ENCODE results near the gene DHX36.

Gene DHX36

GRCh38 chr3:154241496-154241895 lies 82.8 kb downstream of the DHX36 start:
- no peak for TF ChIP-seq CTCF (IDR thresholded peaks at IDR 0.05)

GRCh38 chr3:154240235-154240634 lies 84.1 kb downstream of the DHX36 start:
- no peak for TF ChIP-seq CTCF (IDR thresholded peaks at IDR 0.05)

DNA sequence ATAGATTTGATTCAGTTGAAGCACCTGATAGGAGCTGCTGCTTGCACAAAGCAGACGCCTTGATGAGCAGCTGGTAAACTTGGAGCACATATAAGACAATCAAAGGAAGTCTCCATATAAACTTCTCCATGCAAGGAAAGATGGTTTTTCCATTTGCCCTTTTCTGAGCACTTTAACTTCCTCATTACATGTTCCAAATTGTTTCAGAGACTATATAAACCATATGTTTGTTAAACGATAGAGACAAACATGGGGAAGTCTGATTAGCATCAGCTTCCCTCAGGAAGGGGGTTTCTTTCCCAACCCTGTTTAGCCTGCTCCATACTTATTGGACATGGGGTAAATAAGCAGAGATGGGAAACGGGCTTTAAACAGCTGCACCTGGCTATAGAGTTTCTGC lies 88.0 kb downstream of the DHX36 start:
- TF ChIP-seq CTCF (IDR thresholded peaks at IDR 0.05) = no peak

DNA sequence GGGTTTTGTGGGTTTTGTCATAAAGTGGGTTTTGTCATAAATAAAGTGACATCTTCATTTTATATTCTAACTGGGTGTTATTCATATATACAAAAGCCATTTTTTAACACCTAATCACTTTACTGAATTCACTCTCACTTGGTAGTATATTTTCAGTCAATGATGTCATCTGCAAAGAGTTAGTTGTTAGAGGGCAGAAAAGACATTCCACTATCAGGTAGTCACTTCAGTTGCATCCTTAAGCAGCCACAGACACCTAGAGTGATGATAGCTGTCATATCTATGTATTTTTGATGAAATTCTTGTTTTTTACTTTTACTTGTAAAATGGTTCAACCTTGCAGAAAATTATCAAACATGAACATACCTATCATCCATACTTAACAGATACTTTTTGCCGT lies 89.0 kb downstream of the DHX36 start:
- TF ChIP-seq CTCF (IDR thresholded peaks at IDR 0.05) = no peak

- no peak for TF ChIP-seq CTCF (IDR thresholded peaks at IDR 0.05)
These were observed 95.1 kb downstream of the DHX36 start for GRCh38 chr3:154229217-154229590.

GRCh38 chr3:154228561-154229216 lies 95.6 kb downstream of the DHX36 start:
- TF ChIP-seq CTCF (IDR thresholded peaks at IDR 0.05) = no peak

DNA sequence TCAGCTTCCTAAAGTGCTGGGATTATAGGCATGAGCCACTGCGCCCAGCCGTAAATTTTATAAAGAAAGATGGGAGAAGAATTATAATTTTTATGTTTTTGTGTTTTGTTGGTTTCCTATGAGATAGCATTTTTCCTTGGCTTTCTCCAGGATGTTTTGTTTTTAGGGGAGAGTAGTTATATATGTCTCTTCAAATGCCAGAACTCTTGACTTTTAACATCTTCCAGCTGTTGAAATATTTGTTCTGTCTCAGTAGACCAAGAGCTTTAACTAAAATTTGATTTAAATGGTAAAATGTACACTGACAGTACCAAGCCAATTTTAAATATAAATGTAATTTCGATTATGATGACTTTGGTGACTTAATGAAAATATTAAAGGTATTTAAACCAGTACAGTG lies 96.8 kb downstream of the DHX36 start:
- TF ChIP-seq CTCF (IDR thresholded peaks at IDR 0.05) = no peak

GRCh38 chr3:154225536-154225935 lies 98.8 kb downstream of the DHX36 start:
- TF ChIP-seq CTCF (IDR thresholded peaks at IDR 0.05) = no peak

All from LNCAP (cell line).